HCT116 (cell line): ENCODE results near the gene GATC. TPM values are rescaled to one million over a fixed set of nuclear protein-coding genes. Genes with fewer than 3 reads are reported as not detected.

Source experiments
- ATAC-seq: fragments of 200-7000 bp; cut with Tn5 transposase; 2 replicates; pipeline ENCODE4 v1.9.1; 2020; ENCODE audit warnings: mild to moderate bottlenecking, moderate library complexity
- BruUV-seq: library from RNA; stranded (reverse); fragments of 400-500 nt; replicated peaks from 2 replicates; lab custom pipeline; 2021; lab: Mats Ljungman, UMichigan
- CTCF ChIA-PET: fragments of 300-600 bp; sonication (Branson Sonifier 250); formaldehyde crosslinking; loops from one replicate; lab custom pipeline; 2021; ENCODE audit warnings: antibody characterized with exemption; lab: Charles Lee
- POLR2A ChIA-PET: fragments of 300-600, 350-600 bp; sonication (Branson Sonifier 250); formaldehyde crosslinking; loops from one replicate; lab custom pipeline; 2021; ENCODE audit warnings: antibody characterized with exemption; lab: Charles Lee
- RAD21 ChIA-PET, 2 experiments: fragments of 300-600 bp; sonication (Branson Sonifier 250); formaldehyde crosslinking; loops; one replicate each; lab custom pipeline; 2023; ENCODE audit warnings: low total read pairs in 2 of 2; ENCODE audit not compliant: uncharacterized antibody in 2 of 2, unreplicated experiment in 2 of 2, low non-redundant PET in 1 of 2; lab: Charles Lee
- DNase-seq: peaks from one replicate; pipeline ENCODE4 v3.0.0-alpha.2; 2010; ENCODE audit warnings: low read depth, low spot score
- H2AFZ ChIP-seq: fragments of 200-600 bp; shearing (Covaris generic), sonication (generic); 2 replicates; pipeline ENCODE4 v1.6.1; 2017; ENCODE audit warnings: low read depth, mixed run types, mixed read lengths, antibody characterized with exemption, low read length; ENCODE audit not compliant: poor library complexity, severe bottlenecking
- H3K27ac ChIP-seq: 2 replicates; pipeline ENCODE4 v1.5.1; 2012; ENCODE audit warnings: low read depth, low read length
- H3K27me3 ChIP-seq: fragments of 200-600 bp; sonication (generic); 2 replicates; pipeline ENCODE4 v1.6.1; 2016; ENCODE audit warnings: mixed run types, low read length, mixed read lengths; ENCODE audit not compliant: insufficient read depth
- H3K36me3 ChIP-seq, 2 experiments: fragments of 200-500 bp in 1 of 2; fragments of 200-600 bp in 1 of 2; sonication (Bioruptor generic) in 1 of 2; sonication (generic) in 1 of 2; 2 replicates each; pipeline versions ENCODE4 v1.5.1 to v1.6.1; 2014 to 2016; ENCODE audit warnings: low read length in 2 of 2, inconsistent platforms in 1 of 2, mixed read lengths in 1 of 2, mixed run types in 1 of 2; ENCODE audit not compliant: insufficient read depth in 2 of 2, control insufficient read depth in 1 of 2
- H3K4me1 ChIP-seq, 2 experiments: fragments of 200-600 bp in 1 of 2; sonication (generic) in 1 of 2; 2 replicates each; pipeline versions ENCODE4 v1.5.1 to v1.6.1; 2012 to 2017; ENCODE audit warnings: low read length in 2 of 2, inconsistent platforms in 1 of 2, mild to moderate bottlenecking in 1 of 2, mixed read lengths in 1 of 2, mixed run types in 1 of 2, moderate library complexity in 1 of 2; ENCODE audit not compliant: insufficient read depth in 2 of 2, control insufficient read depth in 1 of 2
- H3K4me2 ChIP-seq: fragments of 200-600 bp; sonication (generic); 2 replicates; pipeline ENCODE4 v1.6.1; 2017; ENCODE audit warnings: mixed run types, low read length, mixed read lengths
- H3K4me3 ChIP-seq, 2 experiments: fragments of 200-600 bp in 1 of 2; sonication (generic) in 1 of 2; replicated peaks in 1 of 2; 2 replicates each; pipeline ENCODE4 v1.5.1; 2011 to 2016; ENCODE audit warnings: low read length in 2 of 2, control low read depth in 1 of 2, low read depth in 1 of 2, mild to moderate bottlenecking in 1 of 2, mixed read lengths in 1 of 2, mixed run types in 1 of 2
- H3K79me2 ChIP-seq: fragments of 200-600 bp; sonication (generic); 2 replicates; pipeline ENCODE4 v1.6.1; 2017; ENCODE audit warnings: mild to moderate bottlenecking, mixed run types, low read length, moderate library complexity, mixed read lengths; ENCODE audit not compliant: insufficient read depth
- H3K9ac ChIP-seq: fragments of 200-600 bp; sonication (generic); 2 replicates; pipeline ENCODE4 v1.6.1; 2016; ENCODE audit warnings: low read length, mixed read lengths
- H3K9me2 ChIP-seq: fragments of 200-600 bp; sonication (generic), shearing (Covaris generic); 2 replicates; pipeline ENCODE4 v1.6.1; 2017; ENCODE audit warnings: mixed run types, mild to moderate bottlenecking, moderate library complexity; ENCODE audit not compliant: insufficient read depth
- H3K9me3 ChIP-seq, 2 experiments: fragments of 200-500 bp in 1 of 2; fragments of 200-600 bp in 1 of 2; sonication (Bioruptor generic) in 1 of 2; sonication (generic) in 1 of 2; 2 replicates each; pipeline ENCODE4 v1.6.1; 2014 to 2017; ENCODE audit warnings: low read length in 2 of 2, mixed read lengths in 2 of 2, inconsistent platforms in 1 of 2, low read depth in 1 of 2, mild to moderate bottlenecking in 1 of 2, mixed run types in 1 of 2, moderate library complexity in 1 of 2; ENCODE audit not compliant: control insufficient read depth in 1 of 2, insufficient read depth in 1 of 2
- H4K20me1 ChIP-seq: fragments of 200-600 bp; sonication (generic), shearing (Covaris generic); 2 replicates; pipeline ENCODE4 v1.6.1; 2017; ENCODE audit warnings: mixed run types, mild to moderate bottlenecking, moderate library complexity; ENCODE audit not compliant: insufficient read depth
- ATF3 ChIP-seq: IDR thresholded peaks from 2 replicates; pipeline ENCODE4 v1.6.1; 2012
- CEBPB ChIP-seq: IDR thresholded peaks from 2 replicates; pipeline ENCODE4 v1.6.1; 2012; ENCODE audit warnings: low read depth
- EGR1 ChIP-seq: IDR thresholded peaks from 2 replicates; pipeline ENCODE4 v1.6.1; 2012; ENCODE audit warnings: low read depth
- ELF1 ChIP-seq: IDR thresholded peaks from 2 replicates; pipeline ENCODE4 v1.6.1; 2012; ENCODE audit warnings: low read depth, borderline replicate concordance
- EZH2 ChIP-seq: fragments of 200-600 bp; sonication (generic); IDR thresholded peaks from 2 replicates; pipeline ENCODE4 v1.6.1; 2017; ENCODE audit warnings: antibody characterized with exemption, mixed run types
- EZH2phosphoT487 ChIP-seq: fragments of 200-600 bp; IDR thresholded peaks from 2 replicates; pipeline ENCODE4 v1.6.1; 2018; ENCODE audit warnings: antibody characterized with exemption, borderline replicate concordance
- JUND ChIP-seq: IDR thresholded peaks from 2 replicates; pipeline ENCODE4 v1.6.1; 2012
- MAX ChIP-seq: IDR thresholded peaks from 2 replicates; pipeline ENCODE4 v1.6.1; 2012
- POLR2A ChIP-seq: IDR thresholded peaks from 2 replicates; pipeline ENCODE4 v1.7.0; 2011; ENCODE audit warnings: borderline replicate concordance; ENCODE audit not compliant: insufficient read depth, insufficient read length; ENCODE audit errors: extremely low read depth
- POLR2AphosphoS5 ChIP-seq: IDR thresholded peaks from 2 replicates; pipeline ENCODE4 v1.6.1; 2011; ENCODE audit warnings: mild to moderate bottlenecking, low read depth, low read length, moderate library complexity
- RAD21 ChIP-seq: IDR thresholded peaks from 2 replicates; pipeline ENCODE4 v1.6.1; 2012; ENCODE audit warnings: low read depth, mild to moderate bottlenecking
- REST ChIP-seq: IDR thresholded peaks from 2 replicates; pipeline ENCODE4 v1.6.1; 2012; ENCODE audit warnings: low read depth
- SP1 ChIP-seq: IDR thresholded peaks from 2 replicates; pipeline ENCODE4 v1.6.1; 2012; ENCODE audit warnings: low read depth
- SRF ChIP-seq: IDR thresholded peaks from 2 replicates; pipeline ENCODE4 v1.6.1; 2012; ENCODE audit warnings: low read depth
- YY1 ChIP-seq: IDR thresholded peaks from 2 replicates; pipeline ENCODE4 v1.6.1; 2011; ENCODE audit warnings: low read length, low read depth, moderate library complexity, mild to moderate bottlenecking; ENCODE audit not compliant: insufficient replicate concordance; ENCODE audit errors: extremely low read depth
- ZBTB33 ChIP-seq: IDR thresholded peaks from 2 replicates; pipeline ENCODE4 v1.6.1; 2011; ENCODE audit warnings: mild to moderate bottlenecking, low read length, moderate library complexity; ENCODE audit not compliant: insufficient replicate concordance; ENCODE audit errors: extremely low read depth
- ZNF274 ChIP-seq: fragments of 200-500 bp; sonication (Bioruptor generic); IDR thresholded peaks from 2 replicates; pipeline ENCODE4 v1.6.1; 2014; ENCODE audit warnings: mild to moderate bottlenecking, low read depth, low read length, inconsistent platforms
- intact Hi-C: fragments of 100-400 bp; cut with micrococcal nuclease; formaldehyde crosslinking; loops from 2 replicates; pipeline ENCODE4 v1.10.0; 2022
- total RNA-seq: library from RNA; stranded (reverse); gene quantifications from one replicate; pipeline ENCODE4 v1.2.1, GENCODE V29; 2021; ENCODE audit not compliant: unreplicated experiment

GATC gene
- total RNA-seq, 1 experiment from 2014 or later: 48.7 TPM

GRCh38 chr12:120403869-120404268 lies 42.4 kb upstream of the GATC start:
- Histone ChIP-seq H3K36me3 (no peaks in the 10 kb centered on the region), H3K4me3 (no peak overlapping the region), H4K20me1 (no peaks in the 10 kb centered on the region), H3K79me2 (no peaks in the 10 kb centered on the region), H3K27me3 (no peaks in the 10 kb centered on the region), H2AFZ (no peak overlapping the region), H3K4me1 (no peaks in the 10 kb centered on the region), H3K27ac (no peak overlapping the region), H3K9ac (no peak overlapping the region), H3K9me2 (no peaks in the 10 kb centered on the region), H3K9me3 (no peaks in the 10 kb centered on the region), H3K4me2 (no peak overlapping the region)
- DNase-seq (no peak), ATAC-seq (no peak)
- ChIA-PET CTCF (no interaction called here), POLR2A (no interaction called here), RAD21 (no interaction called here)
- BruUV-seq: no TSS peak
- no peak for TF ChIP-seq RAD21
- intact Hi-C loops: no loop called here

- no peak overlapping the region for H3K4me2 ChIP-seq
- no TSS peak for BruUV-seq
- CTCF ChIA-PET: no interaction called here
- ATAC-seq: peak; percentile 54; the same call in 1 of the 2 replicates
- no peaks in the 10 kb centered on the region for H3K79me2 ChIP-seq
- no peak for DNase-seq
- no peaks in the 10 kb centered on the region for H3K9me3 ChIP-seq
- RAD21 ChIA-PET: no interaction called here
- no peak overlapping the region for H3K27ac ChIP-seq
- intact Hi-C loops: no loop called here
- H3K9ac ChIP-seq: no peak overlapping the region
- no peaks in the 10 kb centered on the region for H3K27me3 ChIP-seq
- H3K36me3 ChIP-seq: no peaks in the 10 kb centered on the region
- no peak overlapping the region for H3K4me3 ChIP-seq
- POLR2A ChIA-PET: no interaction called here
- no peaks in the 10 kb centered on the region for H4K20me1 ChIP-seq
- no peak overlapping the region for H2AFZ ChIP-seq
- H3K9me2 ChIP-seq: no peaks in the 10 kb centered on the region
- H3K4me1 ChIP-seq: no peaks in the 10 kb centered on the region
- no peak for TF ChIP-seq EZH2phosphoT487
- TF ChIP-seq RAD21: no peak
- TF ChIP-seq SP1: no peak
- TF ChIP-seq YY1: no peak
- TF ChIP-seq ATF3: no peak
- no peak for TF ChIP-seq CEBPB
- no peak for TF ChIP-seq EZH2
- TF ChIP-seq POLR2A: no peak
- TF ChIP-seq MAX: no peak
- no peak for TF ChIP-seq ZBTB33
- no peak for TF ChIP-seq ELF1
- TF ChIP-seq ZNF274: no peak
- no peak for TF ChIP-seq POLR2AphosphoS5
- no peak for TF ChIP-seq EGR1
- TF ChIP-seq JUND: no peak
- TF ChIP-seq REST: no peak
- TF ChIP-seq SRF: no peak
These were observed 42.0 kb upstream of the GATC start for GRCh38 chr12:120404271-120404670.
